Hepatocyte (in vitro differentiated cells): ENCODE data around the gene CAST.

ENCODE experiments used
- EZH2 ChIP-seq: fragments of 200-600 bp; sonication (generic); IDR thresholded peaks from 2 replicates; pipeline ENCODE4 v1.6.1; 2016; ENCODE audit warnings: antibody characterized with exemption, mild to moderate bottlenecking, borderline replicate concordance
- TF ChIP-seq, protein P1 (sequence below): fragments of 200-600 bp; sonication (generic); IDR thresholded peaks from 2 replicates; pipeline ENCODE4 v1.5.1; 2016; ENCODE audit warnings: antibody characterized with exemption, mild to moderate bottlenecking; ENCODE audit not compliant: poor library complexity

DNA sequence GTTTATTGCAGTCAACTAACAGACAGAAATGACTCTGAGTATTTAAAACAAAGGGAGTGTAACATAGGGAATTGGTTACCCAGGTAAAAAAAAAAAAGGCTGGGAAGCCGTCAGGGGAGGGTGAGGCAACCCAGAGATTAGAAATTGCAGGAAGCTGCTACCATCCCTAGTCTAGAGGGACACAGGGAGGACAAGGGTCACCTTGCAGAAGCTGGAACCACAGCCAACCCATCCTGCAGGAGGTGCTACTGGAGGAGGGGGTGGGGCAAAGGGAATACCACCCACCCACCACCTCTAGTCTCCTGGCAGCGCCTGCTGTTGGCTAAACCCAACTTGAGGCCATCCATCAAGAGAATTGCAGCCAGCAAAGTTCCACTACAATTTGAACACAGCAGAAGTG lies 6.5 kb downstream of the CAST start:
- TF ChIP-seq, protein P1, sequence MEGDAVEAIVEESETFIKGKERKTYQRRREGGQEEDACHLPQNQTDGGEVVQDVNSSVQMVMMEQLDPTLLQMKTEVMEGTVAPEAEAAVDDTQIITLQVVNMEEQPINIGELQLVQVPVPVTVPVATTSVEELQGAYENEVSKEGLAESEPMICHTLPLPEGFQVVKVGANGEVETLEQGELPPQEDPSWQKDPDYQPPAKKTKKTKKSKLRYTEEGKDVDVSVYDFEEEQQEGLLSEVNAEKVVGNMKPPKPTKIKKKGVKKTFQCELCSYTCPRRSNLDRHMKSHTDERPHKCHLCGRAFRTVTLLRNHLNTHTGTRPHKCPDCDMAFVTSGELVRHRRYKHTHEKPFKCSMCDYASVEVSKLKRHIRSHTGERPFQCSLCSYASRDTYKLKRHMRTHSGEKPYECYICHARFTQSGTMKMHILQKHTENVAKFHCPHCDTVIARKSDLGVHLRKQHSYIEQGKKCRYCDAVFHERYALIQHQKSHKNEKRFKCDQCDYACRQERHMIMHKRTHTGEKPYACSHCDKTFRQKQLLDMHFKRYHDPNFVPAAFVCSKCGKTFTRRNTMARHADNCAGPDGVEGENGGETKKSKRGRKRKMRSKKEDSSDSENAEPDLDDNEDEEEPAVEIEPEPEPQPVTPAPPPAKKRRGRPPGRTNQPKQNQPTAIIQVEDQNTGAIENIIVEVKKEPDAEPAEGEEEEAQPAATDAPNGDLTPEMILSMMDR = no peak
- no peak for TF ChIP-seq EZH2
